ENCODE data around the gene SEMA4B. TPM values are rescaled to one million over a fixed set of nuclear protein-coding genes. Genes with fewer than 3 reads are reported as not detected.
A peak's percentile ranks its signal among the peaks of the same experiment; 100 is the strongest.

Gene SEMA4B
- total and polyA plus RNA-seq, 2 experiments from 2014 or later: 16.7 to 48.2 TPM

DNA sequence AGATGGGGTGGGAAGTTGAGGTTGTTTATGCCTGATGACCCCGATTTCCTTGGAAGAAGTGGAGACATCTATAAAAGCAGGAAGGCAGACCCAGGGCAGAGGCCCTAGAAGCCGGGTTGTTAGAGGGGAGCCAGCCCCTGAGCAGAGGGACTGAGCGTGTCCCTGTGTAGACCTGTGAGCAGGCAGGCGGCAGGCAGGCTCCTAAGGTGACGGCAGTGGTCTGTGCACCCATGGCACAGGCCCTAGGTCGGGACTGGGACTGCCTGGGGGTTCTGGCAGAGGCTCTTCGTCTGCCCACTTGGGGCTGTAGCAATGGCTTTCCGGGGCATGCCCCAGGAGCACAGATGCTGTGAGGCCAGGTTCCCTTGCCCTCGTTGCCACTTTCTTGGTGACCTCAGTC is 9.9 kb downstream of the SEMA4B start (continued):
- TF ChIP-seq, protein P1, sequence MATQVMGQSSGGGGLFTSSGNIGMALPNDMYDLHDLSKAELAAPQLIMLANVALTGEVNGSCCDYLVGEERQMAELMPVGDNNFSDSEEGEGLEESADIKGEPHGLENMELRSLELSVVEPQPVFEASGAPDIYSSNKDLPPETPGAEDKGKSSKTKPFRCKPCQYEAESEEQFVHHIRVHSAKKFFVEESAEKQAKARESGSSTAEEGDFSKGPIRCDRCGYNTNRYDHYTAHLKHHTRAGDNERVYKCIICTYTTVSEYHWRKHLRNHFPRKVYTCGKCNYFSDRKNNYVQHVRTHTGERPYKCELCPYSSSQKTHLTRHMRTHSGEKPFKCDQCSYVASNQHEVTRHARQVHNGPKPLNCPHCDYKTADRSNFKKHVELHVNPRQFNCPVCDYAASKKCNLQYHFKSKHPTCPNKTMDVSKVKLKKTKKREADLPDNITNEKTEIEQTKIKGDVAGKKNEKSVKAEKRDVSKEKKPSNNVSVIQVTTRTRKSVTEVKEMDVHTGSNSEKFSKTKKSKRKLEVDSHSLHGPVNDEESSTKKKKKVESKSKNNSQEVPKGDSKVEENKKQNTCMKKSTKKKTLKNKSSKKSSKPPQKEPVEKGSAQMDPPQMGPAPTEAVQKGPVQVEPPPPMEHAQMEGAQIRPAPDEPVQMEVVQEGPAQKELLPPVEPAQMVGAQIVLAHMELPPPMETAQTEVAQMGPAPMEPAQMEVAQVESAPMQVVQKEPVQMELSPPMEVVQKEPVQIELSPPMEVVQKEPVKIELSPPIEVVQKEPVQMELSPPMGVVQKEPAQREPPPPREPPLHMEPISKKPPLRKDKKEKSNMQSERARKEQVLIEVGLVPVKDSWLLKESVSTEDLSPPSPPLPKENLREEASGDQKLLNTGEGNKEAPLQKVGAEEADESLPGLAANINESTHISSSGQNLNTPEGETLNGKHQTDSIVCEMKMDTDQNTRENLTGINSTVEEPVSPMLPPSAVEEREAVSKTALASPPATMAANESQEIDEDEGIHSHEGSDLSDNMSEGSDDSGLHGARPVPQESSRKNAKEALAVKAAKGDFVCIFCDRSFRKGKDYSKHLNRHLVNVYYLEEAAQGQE (IDR thresholded peaks at IDR 0.05; ENCODE audit: unreplicated experiment): no peak
- TF ChIP-seq JUNB (IDR thresholded peaks at IDR 0.05; ENCODE audit: unreplicated experiment) (no peak), NANOG (IDR thresholded peaks at IDR 0.05; ENCODE audit: borderline replicate concordance) (no peak), EZH2phosphoT487 (IDR thresholded peaks at IDR 0.05; ENCODE audit: unreplicated experiment) (no peak)
- TF ChIP-seq, protein P2, sequence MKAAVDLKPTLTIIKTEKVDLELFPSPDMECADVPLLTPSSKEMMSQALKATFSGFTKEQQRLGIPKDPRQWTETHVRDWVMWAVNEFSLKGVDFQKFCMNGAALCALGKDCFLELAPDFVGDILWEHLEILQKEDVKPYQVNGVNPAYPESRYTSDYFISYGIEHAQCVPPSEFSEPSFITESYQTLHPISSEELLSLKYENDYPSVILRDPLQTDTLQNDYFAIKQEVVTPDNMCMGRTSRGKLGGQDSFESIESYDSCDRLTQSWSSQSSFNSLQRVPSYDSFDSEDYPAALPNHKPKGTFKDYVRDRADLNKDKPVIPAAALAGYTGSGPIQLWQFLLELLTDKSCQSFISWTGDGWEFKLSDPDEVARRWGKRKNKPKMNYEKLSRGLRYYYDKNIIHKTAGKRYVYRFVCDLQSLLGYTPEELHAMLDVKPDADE (IDR thresholded peaks at IDR 0.05): no peak
- TF ChIP-seq, protein P3, sequence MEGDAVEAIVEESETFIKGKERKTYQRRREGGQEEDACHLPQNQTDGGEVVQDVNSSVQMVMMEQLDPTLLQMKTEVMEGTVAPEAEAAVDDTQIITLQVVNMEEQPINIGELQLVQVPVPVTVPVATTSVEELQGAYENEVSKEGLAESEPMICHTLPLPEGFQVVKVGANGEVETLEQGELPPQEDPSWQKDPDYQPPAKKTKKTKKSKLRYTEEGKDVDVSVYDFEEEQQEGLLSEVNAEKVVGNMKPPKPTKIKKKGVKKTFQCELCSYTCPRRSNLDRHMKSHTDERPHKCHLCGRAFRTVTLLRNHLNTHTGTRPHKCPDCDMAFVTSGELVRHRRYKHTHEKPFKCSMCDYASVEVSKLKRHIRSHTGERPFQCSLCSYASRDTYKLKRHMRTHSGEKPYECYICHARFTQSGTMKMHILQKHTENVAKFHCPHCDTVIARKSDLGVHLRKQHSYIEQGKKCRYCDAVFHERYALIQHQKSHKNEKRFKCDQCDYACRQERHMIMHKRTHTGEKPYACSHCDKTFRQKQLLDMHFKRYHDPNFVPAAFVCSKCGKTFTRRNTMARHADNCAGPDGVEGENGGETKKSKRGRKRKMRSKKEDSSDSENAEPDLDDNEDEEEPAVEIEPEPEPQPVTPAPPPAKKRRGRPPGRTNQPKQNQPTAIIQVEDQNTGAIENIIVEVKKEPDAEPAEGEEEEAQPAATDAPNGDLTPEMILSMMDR (conservative IDR thresholded peaks at IDR 0.05; ENCODE audit: low read depth in 2 of 2): no peak

DNA sequence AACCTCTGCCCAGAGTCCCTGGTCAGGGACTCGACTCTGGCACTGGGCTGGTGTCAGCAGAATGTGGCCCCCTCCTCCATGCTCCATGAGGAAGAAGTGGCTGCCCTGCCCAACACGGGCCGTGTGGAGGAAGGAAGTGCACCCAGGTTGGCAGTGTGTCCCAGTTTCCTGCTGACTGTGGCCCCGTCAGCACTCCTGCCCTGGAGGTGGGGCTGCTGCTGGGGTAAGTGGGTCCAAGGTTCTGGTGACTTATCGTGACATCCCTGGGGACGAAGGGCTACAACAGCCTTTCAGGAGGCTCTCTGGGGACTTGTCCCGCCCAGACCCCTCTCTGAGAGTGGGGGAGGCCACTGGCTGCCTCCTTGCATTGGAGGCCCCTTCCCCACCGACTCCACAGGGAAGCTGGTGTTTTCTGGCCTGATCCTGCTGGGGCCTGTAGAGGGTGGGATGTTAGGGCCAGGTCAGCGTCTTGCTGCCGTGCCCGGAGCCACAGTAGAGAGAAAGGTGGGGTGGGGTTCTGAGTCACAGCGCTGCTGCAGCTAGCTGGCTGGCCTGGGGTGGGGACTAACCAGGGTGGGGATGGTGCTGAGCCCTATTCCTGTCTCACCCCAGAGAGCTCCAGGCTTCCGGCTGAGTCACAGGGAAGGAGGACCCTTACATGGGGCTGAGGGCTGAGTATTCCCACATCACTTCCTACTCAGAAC is 10.5 kb downstream of the SEMA4B start:
- Histone ChIP-seq H3K4me1 (ENCODE audit: insufficient read depth) (no peaks in the 10 kb centered on the region), H3K27me3 (ENCODE audit: insufficient read depth) (no peaks in the 10 kb centered on the region), H3K4me3 (no peak overlapping the region), H4K20me1 (replicated peaks; ENCODE audit: insufficient read depth) (peaks cover 9% of the 10 kb centered on the region), H3K9me2 (ENCODE audit: insufficient read depth) (no peaks in the 10 kb centered on the region), H3K27ac (ENCODE audit: low read depth) (no peak overlapping the region), H3K36me3 (ENCODE audit: insufficient read depth) (no peaks in the 10 kb centered on the region), H3K4me2 (no peak overlapping the region), H3K79me2 (replicated peaks; ENCODE audit: insufficient read depth) (peaks cover 36% of the 10 kb centered on the region), H3F3A (replicated peaks; ENCODE audit: low read depth) (no peaks in the 10 kb centered on the region), H2AFZ (no peak overlapping the region)
- Mint-ChIP-seq H3K36me3 (ENCODE audit: low read depth) (peaks cover 7% of the 10 kb centered on the region; the same call in 2 of the 3 replicates), H3K9me3 (no peaks in the 10 kb centered on the region), H3K27me3 (ENCODE audit: insufficient read depth, low read depth, poor library complexity) (peaks cover 13% of the 10 kb centered on the region), H3K4me3 (no peak overlapping the region), H3K4me1 (peaks cover 16% of the 10 kb centered on the region), H3K27ac (no peak overlapping the region)
- DNase-seq (ENCODE audit: low spot score): no peak
- peak; percentile 33 for ATAC-seq
- TF ChIP-seq ZNF331 (CRISPR knock-in tag; IDR thresholded peaks at IDR 0.05; ENCODE audit: low read depth): no peak
- no peak for TF ChIP-seq STAT1 (IDR thresholded peaks at IDR 0.05; ENCODE audit: unreplicated experiment)
- TF ChIP-seq NANOG (IDR thresholded peaks at IDR 0.05; ENCODE audit: borderline replicate concordance): no peak
- no peak for TF ChIP-seq EZH2 (IDR thresholded peaks at IDR 0.05; ENCODE audit: low read depth, unreplicated experiment)
- TF ChIP-seq, protein P1 (IDR thresholded peaks at IDR 0.05; ENCODE audit: unreplicated experiment): no peak
- TF ChIP-seq EZH2phosphoT487 (IDR thresholded peaks at IDR 0.05; ENCODE audit: unreplicated experiment): no peak
- TF ChIP-seq JUNB (IDR thresholded peaks at IDR 0.05; ENCODE audit: unreplicated experiment): no peak
- TF ChIP-seq CREB1 (CRISPR knock-in tag; IDR thresholded peaks at IDR 0.05; ENCODE audit: low read depth): no peak

Measured in GM23338 (cell line).